HG02885 (cell line): ENCODE data around the gene CYB5R4.

Source experiments
- ATAC-seq: cut with Tn5 transposase; IDR thresholded peaks from one replicate; pipeline ENCODE4 v1.9.1; 2021; ENCODE audit warnings: mild to moderate bottlenecking; ENCODE audit not compliant: unreplicated experiment, poor library complexity

CYB5R4 gene, protein sequence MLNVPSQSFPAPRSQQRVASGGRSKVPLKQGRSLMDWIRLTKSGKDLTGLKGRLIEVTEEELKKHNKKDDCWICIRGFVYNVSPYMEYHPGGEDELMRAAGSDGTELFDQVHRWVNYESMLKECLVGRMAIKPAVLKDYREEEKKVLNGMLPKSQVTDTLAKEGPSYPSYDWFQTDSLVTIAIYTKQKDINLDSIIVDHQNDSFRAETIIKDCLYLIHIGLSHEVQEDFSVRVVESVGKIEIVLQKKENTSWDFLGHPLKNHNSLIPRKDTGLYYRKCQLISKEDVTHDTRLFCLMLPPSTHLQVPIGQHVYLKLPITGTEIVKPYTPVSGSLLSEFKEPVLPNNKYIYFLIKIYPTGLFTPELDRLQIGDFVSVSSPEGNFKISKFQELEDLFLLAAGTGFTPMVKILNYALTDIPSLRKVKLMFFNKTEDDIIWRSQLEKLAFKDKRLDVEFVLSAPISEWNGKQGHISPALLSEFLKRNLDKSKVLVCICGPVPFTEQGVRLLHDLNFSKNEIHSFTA

DNA sequence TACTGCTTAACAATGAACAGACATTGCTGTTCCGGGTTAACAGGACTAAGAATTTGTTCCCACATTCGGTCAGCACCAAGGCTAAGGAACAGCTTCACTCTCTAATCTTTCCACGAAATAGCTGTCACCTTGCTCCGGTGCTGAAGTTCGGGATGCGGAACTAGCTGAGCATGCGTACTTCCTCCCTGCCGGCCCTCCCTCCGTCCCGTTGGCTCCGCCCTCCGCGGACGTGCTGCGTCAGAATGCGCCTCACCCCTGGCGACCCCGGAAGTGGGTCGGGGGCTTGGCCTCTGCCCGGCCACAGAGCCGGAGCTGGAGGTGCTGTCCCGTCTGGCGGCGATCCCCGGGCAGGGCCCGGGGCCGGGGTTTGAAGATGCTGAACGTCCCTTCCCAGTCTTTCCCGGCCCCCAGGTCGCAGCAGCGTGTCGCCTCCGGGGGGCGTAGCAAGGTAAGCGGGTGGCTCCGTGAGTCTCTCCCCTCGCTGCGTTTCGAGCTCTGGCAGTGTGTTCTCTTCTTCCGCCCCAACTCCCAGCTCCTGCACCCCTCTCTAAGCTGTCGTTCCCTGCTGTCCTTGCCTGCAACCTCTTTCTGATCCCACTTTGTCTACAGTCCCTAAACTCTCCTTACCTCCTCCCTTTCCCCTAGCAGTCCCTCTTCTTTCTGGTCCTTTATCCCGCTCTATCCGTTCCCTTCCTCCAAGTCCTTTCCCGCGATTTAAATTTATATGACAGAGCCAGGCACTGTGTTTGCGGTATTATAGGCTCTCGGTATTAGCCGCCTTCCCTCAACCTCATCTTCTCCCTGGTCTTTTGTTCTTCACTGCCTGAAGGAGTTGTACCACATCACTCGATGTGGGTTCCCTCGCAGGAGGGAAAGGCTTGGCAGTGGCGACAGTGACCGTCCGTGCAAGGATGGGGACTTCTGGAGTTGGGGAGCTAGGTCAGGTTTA lies at the start of gene CYB5R4:
Gene CYB5R4, plus strand, starts transcription at position 280 of the 949 bp plus-strand sequence. Its CDS starts 94 bp downstream, at position 374.
- peak; percentile 97 for ATAC-seq

DNA sequence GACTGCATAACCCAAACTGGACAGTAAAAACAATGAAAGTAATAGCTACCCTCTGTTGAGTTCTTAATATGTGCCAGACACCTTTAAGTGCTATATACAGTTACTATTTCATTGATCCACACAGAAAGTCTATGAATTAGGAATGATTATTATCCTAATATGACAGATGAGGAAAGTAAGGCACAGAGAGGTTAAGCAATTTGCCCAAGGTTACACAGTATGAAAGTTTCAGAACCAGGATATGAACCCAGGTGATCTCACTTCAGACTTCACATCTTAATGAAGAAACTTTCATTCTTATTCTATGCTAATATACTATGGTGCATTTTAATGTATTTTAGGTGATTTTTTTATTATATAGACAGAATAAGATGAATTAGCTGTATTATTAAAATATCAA lies 46.9 kb upstream of the CYB5R4 start:
- ATAC-seq = no peak

DNA sequence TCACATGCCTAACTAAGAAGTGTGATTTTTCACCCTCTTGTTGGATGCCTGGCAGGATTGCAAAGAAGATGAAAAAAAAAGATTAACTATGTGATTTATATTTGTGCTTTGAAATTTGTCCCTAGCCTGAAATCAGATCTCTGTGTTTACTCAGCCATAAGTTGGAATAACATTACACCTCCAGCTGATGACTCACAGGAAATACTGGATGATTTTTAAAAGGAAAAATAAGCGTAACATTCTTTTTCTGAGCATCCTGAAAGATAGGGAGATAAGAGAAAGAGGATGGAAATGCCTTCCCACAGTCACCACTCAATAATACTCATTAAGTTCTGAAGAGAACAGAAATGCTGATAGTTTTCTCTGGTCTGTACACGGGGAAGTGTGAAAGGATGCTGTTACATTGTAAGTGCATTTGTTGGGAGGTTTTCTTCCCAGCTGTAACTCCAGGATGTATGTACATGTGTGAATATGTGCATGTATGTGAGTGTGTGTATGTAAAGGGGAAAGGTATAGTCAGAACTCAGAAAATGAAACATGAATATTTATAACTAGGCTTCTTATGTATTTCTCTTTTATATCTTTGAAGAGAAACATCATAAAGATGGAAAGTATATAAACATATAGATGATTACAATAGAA lies 43.7 kb upstream of the CYB5R4 start:
- ATAC-seq = no peak

DNA sequence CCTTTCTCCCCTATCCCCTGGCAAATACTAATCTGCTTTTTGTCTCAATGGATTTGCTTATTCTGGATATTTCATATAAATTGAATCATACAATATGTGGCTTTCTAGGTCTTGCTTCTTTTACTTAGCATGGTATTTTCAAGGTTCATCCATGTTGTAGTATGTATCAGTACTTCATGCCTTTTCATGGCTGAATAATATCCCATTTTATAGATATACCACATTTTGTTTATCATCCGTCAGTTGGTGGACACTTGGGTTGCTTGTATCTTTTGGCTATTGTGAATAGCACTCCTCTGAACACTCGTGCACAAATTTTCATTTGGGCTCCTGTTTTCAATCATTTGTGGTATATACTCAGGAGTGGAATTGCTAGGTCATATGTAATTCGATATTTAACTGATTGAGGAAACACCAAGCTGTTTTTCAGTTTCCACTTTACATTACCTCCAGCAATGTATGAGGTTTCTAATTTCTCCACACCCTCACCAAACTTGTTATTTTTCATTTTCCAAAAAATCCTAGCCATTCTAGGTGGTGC lies 36.8 kb upstream of the CYB5R4 start:
- no peak for ATAC-seq

DNA sequence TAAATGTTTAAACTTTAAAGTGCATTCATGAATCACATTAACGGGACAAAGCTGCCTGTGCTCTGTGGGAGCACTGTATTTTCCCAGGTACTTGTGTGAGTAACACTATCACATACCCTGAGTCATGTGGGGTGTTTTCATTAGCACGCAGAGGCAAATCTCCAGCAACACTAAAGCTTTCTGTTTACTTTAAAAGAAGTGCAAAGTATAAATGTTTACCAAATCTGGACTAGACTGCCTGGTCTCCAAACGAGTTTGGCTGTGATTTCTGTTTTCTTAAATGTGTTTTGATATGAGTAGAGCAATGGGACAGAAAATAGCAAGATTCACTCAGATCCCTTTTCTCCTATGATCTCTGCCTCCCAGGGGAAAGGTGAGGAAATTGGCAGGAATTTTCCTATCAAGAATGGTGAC lies 35.1 kb upstream of the CYB5R4 start:
- ATAC-seq = no peak

DNA sequence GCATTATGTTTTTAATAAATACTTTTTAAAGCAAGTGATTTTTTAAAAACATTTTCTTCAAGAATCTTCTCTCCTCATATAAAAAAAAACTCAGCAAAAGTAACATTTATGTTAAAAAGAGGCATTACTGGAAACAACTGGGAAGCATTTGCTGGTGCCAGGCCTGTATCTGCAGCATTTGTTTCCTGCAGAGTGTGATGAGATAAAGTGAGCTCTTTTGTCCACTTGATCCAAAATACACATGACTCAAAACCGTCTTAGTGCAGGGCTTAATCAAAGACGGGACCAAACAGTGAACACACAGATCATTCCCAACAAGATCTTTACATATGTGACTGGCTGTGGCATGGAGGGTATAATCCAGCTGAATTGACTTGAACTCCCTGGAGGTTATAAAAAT lies 34.7 kb upstream of the CYB5R4 start:
- no peak for ATAC-seq

DNA sequence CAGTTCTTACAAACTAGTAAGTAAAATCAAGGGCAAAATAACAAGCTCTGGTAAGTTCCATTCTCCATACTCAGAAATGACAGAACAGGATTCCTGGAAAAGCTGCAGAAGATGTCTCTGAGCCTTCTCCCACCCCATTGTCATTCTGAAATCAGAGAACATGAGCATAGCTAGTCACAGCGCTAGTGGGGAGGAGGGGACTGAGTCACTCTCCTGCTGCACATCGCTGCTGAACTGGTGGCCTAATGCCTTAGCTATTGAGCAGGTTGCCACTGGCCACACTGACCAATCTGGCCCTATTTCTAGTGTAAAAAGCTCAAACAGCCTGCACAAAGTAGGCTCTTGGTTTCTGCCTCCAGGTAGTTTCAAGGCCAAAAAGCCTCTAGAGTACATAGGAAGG lies 32.4 kb upstream of the CYB5R4 start:
- ATAC-seq = no peak

DNA sequence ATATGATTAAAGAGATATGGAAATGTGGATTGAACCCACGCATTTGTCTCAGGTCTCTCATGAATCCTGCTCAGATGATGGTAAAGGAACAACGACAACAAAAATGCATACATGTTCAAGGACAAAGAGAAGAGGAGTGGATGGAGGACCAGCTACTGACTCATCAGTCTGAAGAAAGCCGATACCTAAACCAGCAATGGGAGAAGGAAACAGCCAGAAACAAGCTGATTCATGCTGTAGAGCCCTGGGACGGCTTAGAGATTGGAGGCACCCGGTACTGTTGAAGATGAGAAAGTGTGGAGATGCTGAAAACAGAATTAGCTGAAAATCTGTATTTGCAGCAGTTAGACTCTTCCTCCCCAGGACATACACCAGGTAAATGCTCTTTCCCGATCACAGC lies 20.8 kb upstream of the CYB5R4 start:
- no peak for ATAC-seq

DNA sequence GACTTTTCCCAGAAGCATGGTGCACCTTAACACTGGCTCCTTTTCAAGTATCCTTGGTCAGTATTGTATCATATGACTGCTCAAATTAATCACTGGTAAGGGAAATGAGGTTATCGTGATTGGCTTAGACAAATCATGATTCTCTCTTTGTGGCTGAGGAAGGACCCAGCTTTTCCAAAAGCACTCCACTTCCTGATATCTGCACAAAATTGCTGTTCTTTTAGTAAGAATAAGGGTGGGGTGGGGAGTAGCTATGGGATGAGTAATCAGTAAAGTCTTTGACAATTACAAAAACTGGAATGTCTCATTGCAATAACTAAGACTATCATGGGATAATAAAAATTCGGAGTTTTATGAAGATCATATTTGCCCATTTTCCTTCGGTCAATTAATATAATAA lies 15.3 kb upstream of the CYB5R4 start:
- no peak for ATAC-seq

DNA sequence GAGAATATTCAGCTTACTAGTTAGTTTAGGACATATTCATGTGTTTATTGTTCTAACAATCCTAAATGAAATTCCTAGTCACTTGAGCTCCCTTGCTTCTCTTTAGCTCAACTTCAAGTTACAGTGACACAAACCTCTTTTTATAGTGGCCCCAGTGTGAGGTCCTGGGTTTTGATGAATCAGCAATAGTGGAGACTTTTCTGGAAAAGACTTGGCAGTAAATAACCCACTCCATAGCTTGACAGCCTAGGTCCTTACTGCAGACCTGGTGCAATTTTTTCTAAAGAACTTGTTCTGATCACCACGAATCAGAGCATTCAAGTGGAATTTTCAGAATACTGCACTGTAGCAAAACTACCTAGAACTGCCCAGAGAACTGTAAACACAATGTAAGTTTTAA lies 13.2 kb upstream of the CYB5R4 start:
- no peak for ATAC-seq

DNA sequence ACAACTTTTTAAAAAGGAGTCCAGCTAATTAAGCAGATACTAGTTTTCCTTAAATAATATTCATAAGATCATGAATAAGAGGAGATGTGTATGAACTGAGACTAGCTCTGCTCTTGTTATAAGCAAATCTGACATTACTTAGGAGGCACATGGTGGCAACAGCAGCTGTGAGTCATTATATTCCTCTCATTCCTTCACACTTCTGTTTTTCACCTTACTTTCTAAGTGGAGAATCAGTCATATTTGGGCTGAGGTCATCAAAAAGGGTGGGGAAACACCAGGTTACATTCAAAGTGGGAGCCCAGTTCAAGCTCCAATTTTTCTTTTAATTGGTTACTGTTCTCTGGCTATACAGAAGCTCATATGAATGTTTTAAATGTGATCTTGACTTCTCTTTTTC lies 12.3 kb upstream of the CYB5R4 start:
- ATAC-seq = peak; percentile 84

DNA sequence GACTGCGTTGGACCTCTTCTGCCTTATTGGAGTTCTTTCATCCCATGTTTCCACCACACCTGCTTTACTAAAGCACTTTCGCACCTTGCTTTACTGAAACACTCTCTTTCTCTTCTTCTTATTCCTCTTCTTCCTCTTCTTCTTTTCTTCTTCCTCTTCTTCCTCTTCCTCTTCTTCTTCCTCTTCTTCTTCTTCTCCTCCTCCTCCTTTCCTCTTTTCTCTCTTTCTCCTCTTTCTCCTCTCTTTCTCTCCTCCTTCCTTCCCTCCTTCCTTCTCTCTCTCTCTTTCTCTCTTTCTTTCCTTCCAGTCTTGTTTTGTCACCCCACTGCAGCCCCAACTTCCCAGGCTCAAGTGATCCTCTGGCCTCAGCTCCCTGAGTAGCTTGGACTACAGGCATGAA lies 10.4 kb upstream of the CYB5R4 start:
- ATAC-seq = no peak

DNA sequence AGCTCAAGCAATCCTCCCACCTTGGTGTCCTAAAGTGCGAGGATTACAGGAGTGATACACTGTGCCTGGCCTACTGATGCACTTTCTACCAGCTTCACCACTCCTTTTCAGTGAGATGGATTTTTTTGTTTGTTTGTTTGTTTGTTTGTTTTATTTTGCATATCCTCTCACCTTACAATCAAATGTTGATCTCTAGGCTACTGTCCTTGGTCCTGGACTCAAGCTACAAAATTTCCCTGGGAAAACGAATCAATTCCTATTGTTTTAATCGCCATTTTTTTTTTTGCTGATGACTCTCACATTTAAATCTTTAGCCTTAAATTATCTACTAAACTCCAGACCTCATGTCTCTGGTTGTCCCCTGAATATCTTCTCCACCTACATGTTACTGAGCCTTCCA lies 9.9 kb upstream of the CYB5R4 start:
- no peak for ATAC-seq

DNA sequence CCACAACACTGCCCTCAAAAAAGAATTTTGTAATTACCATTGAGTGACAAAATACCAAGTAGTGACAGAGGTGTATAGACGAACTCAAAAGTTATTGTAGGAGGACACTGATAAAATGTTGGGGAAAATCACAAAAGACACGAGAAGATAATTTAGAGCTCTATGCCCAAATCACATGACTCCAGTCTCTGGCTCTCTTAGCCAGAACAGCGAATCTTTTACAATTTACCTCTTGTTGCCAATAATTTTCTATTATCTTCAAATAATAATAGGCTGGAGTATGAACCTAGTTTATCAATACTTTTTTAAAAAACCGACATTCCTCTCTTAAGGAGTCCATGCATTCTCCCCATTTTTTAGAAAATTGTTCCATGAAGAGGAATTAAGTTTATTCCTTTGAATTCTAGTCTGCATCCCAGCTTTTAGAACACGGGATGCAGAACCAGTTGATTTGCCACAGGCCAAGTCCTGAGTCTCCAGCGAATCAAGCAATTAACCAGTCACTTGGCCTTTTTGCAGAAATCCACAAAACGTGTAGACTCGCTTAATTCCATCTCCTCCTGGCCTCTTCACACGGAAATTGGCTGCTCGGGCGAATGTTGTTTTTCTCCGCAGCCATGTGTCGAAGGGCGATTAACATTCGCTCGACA lies 6.8 kb upstream of the CYB5R4 start:
- ATAC-seq = no peak

DNA sequence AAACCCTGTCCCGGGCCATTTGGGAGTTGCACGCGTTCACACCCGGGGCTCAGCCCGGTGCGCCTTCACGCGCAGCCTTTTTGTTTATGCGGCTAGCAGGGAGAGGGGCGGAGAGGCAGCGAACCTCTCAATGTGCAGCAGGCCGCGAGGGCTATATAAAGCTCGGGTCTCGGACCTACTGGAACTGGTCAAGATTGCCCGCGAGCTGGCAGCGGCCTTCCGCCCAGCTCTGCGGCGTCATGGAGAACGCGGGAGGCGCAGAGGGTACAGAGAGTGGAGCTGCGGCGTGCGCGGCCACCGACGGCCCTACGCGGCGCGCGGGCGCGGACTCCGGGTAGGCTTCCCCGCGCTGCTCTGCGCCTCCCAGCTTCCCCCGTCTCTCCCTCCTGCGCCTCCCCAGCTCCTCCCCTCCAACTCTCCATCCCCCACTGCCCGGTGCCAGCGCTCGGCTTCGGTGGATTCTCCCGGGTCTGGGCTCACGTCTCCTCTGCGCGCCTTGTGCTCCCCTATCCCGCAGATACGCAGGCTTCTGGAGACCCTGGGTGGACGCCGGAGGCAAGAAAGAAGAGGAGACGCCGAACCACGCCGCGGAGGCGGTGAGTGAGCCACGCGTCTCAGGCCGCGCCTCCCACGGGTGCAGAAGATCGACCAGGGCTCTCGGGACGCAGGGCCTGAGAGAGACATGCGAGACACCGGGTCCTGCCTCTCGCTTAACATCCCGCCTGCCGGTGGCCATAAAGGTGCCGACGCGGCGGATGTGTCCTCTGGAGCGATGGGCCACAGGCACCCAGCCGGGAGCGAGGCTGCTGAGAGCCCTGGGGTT lies 6.1 kb upstream of the CYB5R4 start, which contains the start of gene RIPPLY2:
Gene RIPPLY2, plus strand, starts transcription at position 183 of the 823 bp plus-strand sequence. Its CDS starts 57 bp downstream, at position 240.
- peak; percentile 68 for ATAC-seq

DNA sequence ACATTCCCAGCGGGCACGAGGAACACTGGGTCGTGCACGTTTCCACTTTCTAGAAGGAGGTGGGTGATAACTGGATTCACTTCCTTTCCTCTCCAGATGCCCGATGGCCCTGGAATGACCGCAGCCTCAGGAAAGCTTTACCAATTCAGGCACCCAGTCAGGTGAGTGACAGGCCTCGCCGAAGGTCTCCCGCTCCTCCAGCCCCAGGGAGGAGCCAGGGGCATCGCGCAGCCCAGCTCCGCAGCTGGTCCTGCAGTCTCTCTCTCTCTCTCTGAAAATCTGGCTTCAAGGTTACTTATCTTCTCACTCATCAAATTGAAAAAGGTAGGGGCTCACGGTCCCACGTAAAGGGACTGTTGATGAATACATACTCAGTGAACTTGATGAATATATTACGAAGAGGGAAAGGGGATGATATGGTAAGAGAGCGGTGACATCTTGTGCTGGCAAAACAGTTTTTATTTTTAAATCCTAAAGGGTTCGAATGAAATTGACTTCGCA lies 5.4 kb upstream of the CYB5R4 start:
- ATAC-seq = no peak

DNA sequence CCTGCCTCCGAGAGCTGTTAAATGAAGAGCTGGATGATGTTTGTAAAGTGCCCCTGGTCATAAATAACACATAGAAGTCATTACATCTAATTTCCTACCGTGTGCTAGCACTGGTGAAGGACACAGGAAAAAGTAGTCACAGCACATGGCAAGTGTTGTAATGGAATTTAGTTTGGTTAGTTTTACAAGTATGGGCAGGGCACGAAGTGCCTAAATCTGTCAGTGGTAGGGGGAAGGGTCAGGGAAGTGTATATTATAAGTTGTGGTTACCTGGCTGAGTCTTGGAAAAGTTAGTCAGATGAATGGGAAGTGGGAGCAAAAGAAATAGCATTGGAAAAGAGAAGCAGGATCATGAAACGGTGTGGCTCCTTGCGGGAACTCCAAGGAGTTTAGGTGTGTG lies 4.7 kb upstream of the CYB5R4 start:
- no peak for ATAC-seq

DNA sequence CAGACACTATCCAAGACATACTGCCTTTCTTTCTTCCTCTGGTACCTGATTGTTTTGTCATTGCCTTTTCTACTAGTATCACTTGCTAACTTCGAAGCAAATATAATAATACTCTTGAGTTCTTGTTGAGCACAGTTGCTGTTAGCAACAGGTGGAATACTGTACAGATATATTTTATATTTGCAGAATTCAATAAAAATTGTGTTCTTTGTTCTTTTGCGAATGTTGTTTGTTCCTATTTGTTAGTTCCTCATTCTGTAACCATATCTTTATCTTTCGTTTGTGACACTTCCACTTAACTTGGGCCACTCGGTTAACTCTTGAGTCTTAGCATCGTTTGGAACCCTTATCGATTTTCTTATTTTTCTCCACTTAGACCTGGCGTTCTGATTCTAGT lies 868 bp downstream of the CYB5R4 start:
- no peak for ATAC-seq
